ENCODE data around the gene TSPOAP1. TPM values are rescaled to one million over a fixed set of nuclear protein-coding genes. Genes with fewer than 3 reads are reported as not detected.

TSPOAP1 gene
- total and polyA plus RNA-seq, 2 of the 4 experiments (the other 2 are of a cell fraction), result 0.90 to 1.6 TPM

GRCh38 chr17:58312829-58313228 lies 15.8 kb downstream of the TSPOAP1 start:
- ChIA-PET POLR2A (ENCODE audit: unreplicated experiment) (interaction anchor here (0.6 kb wide), 1 partner anchor 37 kb away, joined by 11 read pairs; no protein-coding TSS in a partner anchor), CTCF (interaction anchor here (0.6 kb wide), 1 partner anchor 1066 kb away, joined by 3 read pairs; no protein-coding TSS in a partner anchor)
- Histone ChIP-seq H4K91ac (ENCODE audit: insufficient read depth, low read depth, low read length) (no peak overlapping the region), H2BK20ac (ENCODE audit: low read depth, low read length) (no peak overlapping the region), H3K4ac (ENCODE audit: low read depth, low read length) (no peak overlapping the region), H3K9me3 (ENCODE audit: control insufficient read depth, insufficient read depth, low read length) (no peaks in the 10 kb centered on the region), H2BK15ac (ENCODE audit: low read depth, low read length) (no peak overlapping the region), H3K14ac (replicated peaks; ENCODE audit: low read depth, low read length) (no peak overlapping the region), H2AFZ (replicated peaks; ENCODE audit: low read length, poor library complexity) (no peak overlapping the region), H3K27ac (ENCODE audit: insufficient read depth, low read length) (no peak overlapping the region), H3K4me2 (ENCODE audit: low read depth, low read length) (no peak overlapping the region), H4K5ac (ENCODE audit: low read depth, low read length) (no peak overlapping the region), H3K79me1 (ENCODE audit: low read depth in 1 of 2, low read length in 2 of 2) (no peaks in the 10 kb centered on the region), H3K4me1 (ENCODE audit: control insufficient read depth, insufficient read depth, low read length) (no peaks in the 10 kb centered on the region), H4K8ac (ENCODE audit: low read depth in 2 of 2, low read length in 2 of 2) (no peak overlapping the region), H2AK5ac (ENCODE audit: low read depth, low read length) (no peak overlapping the region), H3K9ac (ENCODE audit: low read depth, low read length) (no peak overlapping the region), H3K18ac (ENCODE audit: low read depth, low read length) (no peak overlapping the region), H3K23ac (ENCODE audit: low read depth, low read length) (no peak overlapping the region), H2BK120ac (ENCODE audit: low read depth, low read length) (no peak overlapping the region), H4K20me1 (ENCODE audit: insufficient read depth, low read length) (no peaks in the 10 kb centered on the region), H3K36me3 (ENCODE audit: control insufficient read depth, insufficient read depth, low read length) (no peaks in the 10 kb centered on the region), H2AK9ac (replicated peaks; ENCODE audit: low read depth, low read length, poor library complexity) (no peak overlapping the region), H2BK5ac (ENCODE audit: low read depth, low read length, poor library complexity, severe bottlenecking) (no peak overlapping the region), H3K27me3 (ENCODE audit: control insufficient read depth, insufficient read depth, low read length) (no peaks in the 10 kb centered on the region; the same call in 1 of the 2 replicates), H3K4me3 (ENCODE audit: insufficient read depth, low read depth, low read length) (no peak overlapping the region), H3K9me1 (ENCODE audit: insufficient read depth, low read length) (no peaks in the 10 kb centered on the region), H3K56ac (ENCODE audit: extremely low read depth, insufficient read depth, low read length) (no peak overlapping the region)
- no TSS peak for BruUV-seq (replicated peaks)
- ATAC-seq (ENCODE audit: low read depth) (no peak), DNase-seq (no peak)
- TF ChIP-seq RAD21 (IDR thresholded peaks at IDR 0.05; ENCODE audit: low read length), result peak; percentile 29; the same call in 1 of the 2 replicates
- TF ChIP-seq MAFK (IDR thresholded peaks at IDR 0.05; ENCODE audit: low read depth, low read length), result no peak
- no peak for TF ChIP-seq RFX5 (IDR thresholded peaks at IDR 0.05; ENCODE audit: low read depth, low read length)
- TF ChIP-seq FOS (IDR thresholded peaks at IDR 0.05; ENCODE audit: low read depth, low read length), result no peak
- TF ChIP-seq CEBPB (IDR thresholded peaks at IDR 0.05; ENCODE audit: low read depth, low read length), result no peak
- no peak for TF ChIP-seq BHLHE40 (IDR thresholded peaks at IDR 0.05; ENCODE audit: low read depth, low read length)
- no peak for TF ChIP-seq NFE2L2 (IDR thresholded peaks at IDR 0.05; ENCODE audit: low read depth, low read length)
- 0 out of 2 replicates have a peak, but pooled peaks have one; percentile 15 for TF ChIP-seq CTCF (conservative IDR thresholded peaks at IDR 0.05; ENCODE audit: low read depth, low read length)
- intact Hi-C loops (cut with micrococcal nuclease), result no loop called here
- dilution Hi-C loops (cut with HindIII; ENCODE audit: low sequenced_read_pairs, unreplicated experiment), result no loop called here
- WGBS, 2 experiments (ENCODE audit: extremely low coverage in 2 of 2, insufficient read length in 1 of 2), result no CpG with 5 or more reads among the region's 1 CpG
- in situ Hi-C loops (cut with MboI; ENCODE audit: low sequenced_read_pairs), result no loop called here

Measured in IMR-90 (cell line).